ENCODE data around the gene ZNF764.

Gene ZNF764

GRCh38 chr16:30562021-30562420 is 3.8 kb upstream of the ZNF764 start:
- Mint-ChIP-seq H3K27ac (no peak overlapping the region), H3K4me1 (peaks cover 28% of the 10 kb centered on the region), H3K9me3 (no peaks in the 10 kb centered on the region), H3K36me3 (ENCODE audit: low read depth) (no peaks in the 10 kb centered on the region), H3K4me3 (peak overlapping the region; percentile 76), H3K27me3 (peaks cover 4% of the 10 kb centered on the region)
- ATAC-seq (no peak), DNase-seq (no peak)

GRCh38 chr16:30561089-30561816 is 3.1 kb upstream of the ZNF764 start:
- Mint-ChIP-seq H3K4me1 (peaks cover 23% of the 10 kb centered on the region), H3K9me3 (no peaks in the 10 kb centered on the region), H3K36me3 (ENCODE audit: low read depth) (peaks cover 2% of the 10 kb centered on the region), H3K4me3 (peak overlapping the region; percentile 76), H3K27ac (peak overlapping the region; percentile 55), H3K27me3 (peaks cover 4% of the 10 kb centered on the region)
- ATAC-seq (no peak), DNase-seq (peak; percentile 29)

DNA sequence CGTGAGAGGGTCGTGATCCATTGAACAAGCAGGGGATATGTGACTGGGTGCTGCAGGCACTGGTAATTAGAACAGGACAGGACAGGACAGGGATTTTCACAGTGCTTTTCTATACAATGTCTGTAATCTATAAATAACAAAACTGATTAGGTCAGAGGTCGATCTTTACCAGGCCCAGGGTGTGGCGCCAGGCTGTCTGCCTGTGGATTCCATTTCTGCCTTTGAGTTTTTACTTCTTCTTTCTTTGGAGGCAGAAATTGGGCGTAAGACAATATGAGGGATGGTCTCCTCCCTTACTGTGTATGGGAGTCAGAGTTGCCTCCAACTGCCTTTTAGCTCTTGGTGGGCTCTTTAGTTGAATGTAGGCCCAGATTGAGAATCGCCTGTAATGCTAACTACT is 1.5 kb upstream of the ZNF764 start:
- Mint-ChIP-seq H3K9me3 (no peaks in the 10 kb centered on the region), H3K27ac (peak overlapping the region; percentile 91), H3K36me3 (ENCODE audit: low read depth) (peaks cover 9% of the 10 kb centered on the region), H3K27me3 (peaks cover 4% of the 10 kb centered on the region), H3K4me3 (no peak overlapping the region), H3K4me1 (peaks cover 27% of the 10 kb centered on the region)
- DNase-seq (no peak), ATAC-seq (no peak)

GRCh38 chr16:30558789-30559377 is 709 bp upstream of the ZNF764 start:
- H3K4me1 Mint-ChIP-seq, result peaks cover 34% of the 10 kb centered on the region
- H3K36me3 Mint-ChIP-seq (ENCODE audit: low read depth), result peaks cover 16% of the 10 kb centered on the region
- H3K9me3 Mint-ChIP-seq, result no peaks in the 10 kb centered on the region
- peak overlapping the region; percentile 87 for H3K4me3 Mint-ChIP-seq
- DNase-seq (no peak), ATAC-seq (no peak)
- H3K27me3 Mint-ChIP-seq, result peaks cover 4% of the 10 kb centered on the region
- peak overlapping the region; percentile 91 for H3K27ac Mint-ChIP-seq

GRCh38 chr16:30557707-30557956 is 542 bp downstream of the ZNF764 start:
- H3K27ac Mint-ChIP-seq, result peak overlapping the region; percentile 91
- H3K9me3 Mint-ChIP-seq, result no peaks in the 10 kb centered on the region
- peak overlapping the region; percentile 87 for H3K4me3 Mint-ChIP-seq
- H3K4me1 Mint-ChIP-seq, result peaks cover 46% of the 10 kb centered on the region
- ATAC-seq (no peak), DNase-seq (peak; percentile 49)
- H3K27me3 Mint-ChIP-seq, result peaks cover 4% of the 10 kb centered on the region
- H3K36me3 Mint-ChIP-seq (ENCODE audit: low read depth), result peaks cover 23% of the 10 kb centered on the region

DNA sequence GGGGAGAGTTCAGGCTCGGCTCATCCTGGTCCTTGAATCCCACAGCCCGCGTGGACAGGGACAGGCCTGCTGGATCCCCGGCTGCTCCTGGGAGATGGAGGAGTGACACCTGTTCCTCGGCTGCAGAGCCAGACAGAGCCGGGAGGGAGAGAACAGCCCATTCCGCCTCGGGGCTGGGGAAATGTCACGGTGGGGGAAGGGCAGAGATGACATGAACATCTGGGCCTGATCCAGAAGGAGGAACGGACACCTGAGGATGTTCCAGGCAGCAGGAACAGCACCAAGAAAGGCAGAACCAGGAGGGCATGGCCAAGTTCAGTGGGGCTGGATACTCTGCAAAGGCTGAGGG is 2.1 kb downstream of the ZNF764 start:
- Mint-ChIP-seq H3K4me3 (peak overlapping the region; percentile 87), H3K27ac (peak overlapping the region; percentile 91), H3K4me1 (peaks cover 57% of the 10 kb centered on the region), H3K36me3 (ENCODE audit: low read depth) (peaks cover 26% of the 10 kb centered on the region), H3K9me3 (no peaks in the 10 kb centered on the region), H3K27me3 (peaks cover 2% of the 10 kb centered on the region)
- DNase-seq, result no peak
- ATAC-seq, result no peak

DNA sequence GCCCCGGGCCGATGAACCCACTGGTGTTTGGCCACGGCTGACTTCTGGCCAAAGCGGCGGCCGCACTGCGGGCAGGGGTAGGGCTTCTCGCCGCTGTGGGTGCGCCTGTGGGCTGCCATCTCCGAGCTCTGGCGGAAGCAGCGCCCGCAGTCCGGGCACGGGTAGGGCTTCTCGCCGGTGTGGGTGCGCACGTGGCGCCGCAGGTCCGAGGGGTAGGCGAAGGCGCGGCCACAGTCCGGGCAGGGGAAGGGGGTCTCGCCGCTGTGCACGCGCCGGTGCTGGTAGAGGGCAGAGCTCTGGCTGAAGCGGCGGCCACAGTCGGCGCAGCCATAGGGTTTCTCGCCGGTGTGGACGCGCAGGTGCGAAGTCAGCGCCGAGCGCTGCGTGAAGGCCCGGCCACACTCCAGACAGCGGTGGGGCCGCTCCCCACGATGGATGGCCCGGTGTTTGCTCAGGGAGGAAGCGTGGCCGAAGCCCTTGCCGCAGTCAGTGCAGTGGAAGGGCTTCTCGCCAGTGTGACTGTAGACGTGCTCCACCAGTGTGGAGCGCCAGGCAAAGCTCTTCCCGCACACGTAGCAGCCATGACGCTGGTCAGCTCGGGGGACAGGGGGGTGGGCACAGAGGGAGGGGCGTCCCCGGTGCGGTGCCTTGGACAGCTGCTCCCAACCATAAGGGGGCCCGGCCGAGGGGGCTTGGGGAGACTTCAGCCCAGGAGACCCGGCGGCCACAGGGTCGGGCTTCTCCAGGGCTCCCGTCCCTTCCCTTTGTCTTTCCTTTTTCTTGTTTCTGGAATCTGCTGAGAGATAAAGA is 2.7 kb downstream of the ZNF764 start:
- Mint-ChIP-seq H3K36me3 (ENCODE audit: low read depth) (peaks cover 26% of the 10 kb centered on the region), H3K4me1 (peaks cover 58% of the 10 kb centered on the region)

GRCh38 chr16:30554557-30555314 is 3.4 kb downstream of the ZNF764 start:
- ATAC-seq (no peak), DNase-seq (no peak)
- no peak overlapping the region for H3K27ac Mint-ChIP-seq
- peaks cover 56% of the 10 kb centered on the region for H3K4me1 Mint-ChIP-seq
- H3K27me3 Mint-ChIP-seq, result no peaks in the 10 kb centered on the region
- H3K9me3 Mint-ChIP-seq, result no peaks in the 10 kb centered on the region
- H3K4me3 Mint-ChIP-seq, result no peak overlapping the region
- peaks cover 26% of the 10 kb centered on the region for H3K36me3 Mint-ChIP-seq (ENCODE audit: low read depth)

More for the DNA sequence above, 2.7 kb downstream of the ZNF764 start:
- DNase-seq (no peak), ATAC-seq (no peak)
- Mint-ChIP-seq H3K4me3 (no peak overlapping the region), H3K27me3 (no peaks in the 10 kb centered on the region), H3K27ac (peak overlapping the region; percentile 91), H3K9me3 (no peaks in the 10 kb centered on the region)

GRCh38 chr16:30553393-30553899 is 4.7 kb downstream of the ZNF764 start:
- no peak for ATAC-seq
- H3K27ac Mint-ChIP-seq, result peak overlapping the region; percentile 89
- no peaks in the 10 kb centered on the region for H3K9me3 Mint-ChIP-seq
- H3K36me3 Mint-ChIP-seq (ENCODE audit: low read depth), result peaks cover 26% of the 10 kb centered on the region
- peaks cover 50% of the 10 kb centered on the region for H3K4me1 Mint-ChIP-seq
- DNase-seq, result no peak
- no peak overlapping the region for H3K4me3 Mint-ChIP-seq
- H3K27me3 Mint-ChIP-seq, result no peaks in the 10 kb centered on the region

GRCh38 chr16:30552956-30553355 is 5.2 kb downstream of the ZNF764 start:
- DNase-seq, result no peak
- Mint-ChIP-seq H3K4me1 (peaks cover 50% of the 10 kb centered on the region), H3K4me3 (no peak overlapping the region), H3K27me3 (no peaks in the 10 kb centered on the region), H3K27ac (peak overlapping the region; percentile 89), H3K36me3 (ENCODE audit: low read depth) (peaks cover 26% of the 10 kb centered on the region), H3K9me3 (no peaks in the 10 kb centered on the region)
- ATAC-seq, result no peak

DNA sequence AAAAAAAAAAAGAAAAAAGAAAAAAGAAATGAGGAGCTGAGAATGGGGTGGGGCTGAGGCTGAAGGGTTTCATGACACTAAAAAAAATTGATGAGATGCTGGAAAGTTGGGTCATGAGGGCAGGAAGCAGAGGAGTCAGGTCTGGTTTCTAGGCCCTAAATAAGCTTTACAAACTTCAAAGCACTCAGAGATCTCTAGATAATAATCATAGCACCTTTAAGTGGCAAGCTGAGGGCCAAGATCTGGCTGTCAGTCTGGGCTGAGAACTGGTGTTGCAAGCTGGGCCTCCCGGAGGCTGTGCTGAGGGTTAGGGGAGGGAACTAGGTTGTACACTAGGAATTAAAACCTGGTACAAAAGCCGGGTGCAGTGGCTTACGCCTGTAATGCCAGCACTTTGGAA is 6.4 kb downstream of the ZNF764 start:
- peak; percentile 90 for ATAC-seq
- H3K36me3 Mint-ChIP-seq (ENCODE audit: low read depth), result peaks cover 26% of the 10 kb centered on the region
- peak; percentile 54 for DNase-seq
- peaks cover 50% of the 10 kb centered on the region for H3K4me1 Mint-ChIP-seq
- H3K27me3 Mint-ChIP-seq, result no peaks in the 10 kb centered on the region
- peak overlapping the region; percentile 89 for H3K27ac Mint-ChIP-seq
- no peaks in the 10 kb centered on the region for H3K9me3 Mint-ChIP-seq
- H3K4me3 Mint-ChIP-seq, result peak overlapping the region; percentile 57

GRCh38 chr16:30548416-30549253 is 9.5 kb downstream of the ZNF764 start:
- Mint-ChIP-seq H3K27ac (no peak overlapping the region), H3K4me3 (no peak overlapping the region)
- no peak for DNase-seq

DNA sequence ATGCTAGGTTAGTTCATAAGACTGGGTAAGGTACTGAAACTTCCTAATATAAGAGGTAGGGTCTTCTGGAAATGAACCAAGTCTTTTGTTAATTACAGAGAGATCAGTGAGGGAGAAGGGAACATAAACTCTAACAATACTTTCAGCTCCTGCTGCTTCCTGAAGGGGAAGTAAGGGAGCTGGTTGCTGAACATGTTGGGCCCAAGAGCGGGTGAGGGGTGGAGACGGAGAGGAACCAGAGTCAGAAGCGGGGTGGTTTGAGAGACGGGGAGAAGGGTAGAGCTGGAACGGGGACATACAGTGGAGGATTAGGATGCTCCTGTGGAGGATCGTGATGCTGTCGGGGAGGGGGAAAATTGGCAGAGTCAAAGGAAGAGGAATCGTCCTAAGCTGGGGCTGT is 12.1 kb downstream of the ZNF764 start:
- H3K4me1 Mint-ChIP-seq, result peaks cover 10% of the 10 kb centered on the region

More at GRCh38 chr16:30548416-30549253, 9.5 kb downstream of the ZNF764 start:
- Mint-ChIP-seq H3K36me3 (ENCODE audit: low read depth) (peaks cover 8% of the 10 kb centered on the region), H3K9me3 (no peaks in the 10 kb centered on the region), H3K4me1 (peaks cover 35% of the 10 kb centered on the region), H3K27me3 (no peaks in the 10 kb centered on the region)
- ATAC-seq, result no peak

DNA sequence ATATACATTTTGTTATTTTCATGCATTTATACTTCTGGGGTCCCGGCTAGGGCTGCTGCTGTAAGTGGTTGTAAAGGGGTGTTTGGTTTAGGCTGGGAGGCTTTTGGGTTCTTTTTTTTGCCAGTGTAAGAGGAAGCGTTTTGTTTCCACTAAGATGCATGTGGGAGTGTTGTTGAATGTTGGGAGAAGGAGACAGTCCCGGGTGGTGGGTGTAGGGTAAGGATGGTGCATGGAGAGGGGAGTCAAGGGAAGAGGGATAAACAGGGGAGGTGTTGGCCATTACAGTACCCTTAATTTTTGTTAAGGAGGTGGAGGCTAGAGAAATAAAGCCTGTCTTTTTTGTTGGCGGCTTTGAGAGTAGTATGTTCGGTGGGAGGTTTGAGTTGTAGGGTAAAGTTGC is 15.1 kb downstream of the ZNF764 start:
- Mint-ChIP-seq H3K9me3 (no peaks in the 10 kb centered on the region), H3K27ac (no peak overlapping the region), H3K36me3 (ENCODE audit: low read depth) (no peaks in the 10 kb centered on the region), H3K4me1 (peaks cover under 1% of the 10 kb centered on the region), H3K4me3 (no peak overlapping the region), H3K27me3 (no peaks in the 10 kb centered on the region)
- DNase-seq (no peak), ATAC-seq (no peak)

More for the DNA sequence above, 12.1 kb downstream of the ZNF764 start:
- H3K4me3 Mint-ChIP-seq, result no peak overlapping the region
- no peak overlapping the region for H3K27ac Mint-ChIP-seq
- ATAC-seq (no peak), DNase-seq (no peak)
- H3K36me3 Mint-ChIP-seq (ENCODE audit: low read depth), result no peaks in the 10 kb centered on the region
- H3K27me3 Mint-ChIP-seq, result no peaks in the 10 kb centered on the region
- no peaks in the 10 kb centered on the region for H3K9me3 Mint-ChIP-seq
